22Rv1 (cell line): ENCODE measurements around the gene PADI3.

ENCODE experiments used
- ZFX ChIP-seq: fragments of 450-650 bp; IDR thresholded peaks from 2 replicates; pipeline ENCODE4 v1.6.1; 2017; ENCODE audit warnings: antibody characterized with exemption, borderline replicate concordance
- TF ChIP-seq, protein P1 (sequence below): fragments of 450-650 bp; IDR thresholded peaks from 2 replicates; pipeline ENCODE4 v1.5.1; 2017; ENCODE audit warnings: mild to moderate bottlenecking

DNA sequence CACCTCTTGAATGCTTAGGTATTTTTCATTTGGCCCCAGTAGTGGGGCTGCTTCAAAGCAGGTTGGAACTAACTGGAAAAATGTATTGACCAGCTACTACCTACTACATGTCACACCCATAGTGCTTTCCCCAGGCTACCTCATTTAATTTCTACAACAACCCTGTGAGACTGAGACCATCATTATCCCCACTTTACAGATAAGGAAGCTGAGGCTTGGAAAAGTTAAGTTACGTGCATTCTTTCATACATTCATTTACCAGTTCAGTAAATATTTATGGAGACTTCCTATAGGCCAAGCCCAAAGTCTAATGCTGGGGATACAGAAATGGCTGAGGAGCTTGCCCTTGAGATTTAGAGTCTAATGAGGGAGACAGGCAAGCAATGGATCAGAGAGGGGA is 14.5 kb upstream of the PADI3 start:
- TF ChIP-seq, protein P1, sequence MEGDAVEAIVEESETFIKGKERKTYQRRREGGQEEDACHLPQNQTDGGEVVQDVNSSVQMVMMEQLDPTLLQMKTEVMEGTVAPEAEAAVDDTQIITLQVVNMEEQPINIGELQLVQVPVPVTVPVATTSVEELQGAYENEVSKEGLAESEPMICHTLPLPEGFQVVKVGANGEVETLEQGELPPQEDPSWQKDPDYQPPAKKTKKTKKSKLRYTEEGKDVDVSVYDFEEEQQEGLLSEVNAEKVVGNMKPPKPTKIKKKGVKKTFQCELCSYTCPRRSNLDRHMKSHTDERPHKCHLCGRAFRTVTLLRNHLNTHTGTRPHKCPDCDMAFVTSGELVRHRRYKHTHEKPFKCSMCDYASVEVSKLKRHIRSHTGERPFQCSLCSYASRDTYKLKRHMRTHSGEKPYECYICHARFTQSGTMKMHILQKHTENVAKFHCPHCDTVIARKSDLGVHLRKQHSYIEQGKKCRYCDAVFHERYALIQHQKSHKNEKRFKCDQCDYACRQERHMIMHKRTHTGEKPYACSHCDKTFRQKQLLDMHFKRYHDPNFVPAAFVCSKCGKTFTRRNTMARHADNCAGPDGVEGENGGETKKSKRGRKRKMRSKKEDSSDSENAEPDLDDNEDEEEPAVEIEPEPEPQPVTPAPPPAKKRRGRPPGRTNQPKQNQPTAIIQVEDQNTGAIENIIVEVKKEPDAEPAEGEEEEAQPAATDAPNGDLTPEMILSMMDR, result no peak
- no peak for TF ChIP-seq ZFX
